GM23338 (cell line): ENCODE results near the gene CTU2. TPM values are rescaled to one million over a fixed set of nuclear protein-coding genes. Genes with fewer than 3 reads are reported as not detected.

Experiments used
- ATAC-seq: fragments of 200-7000 bp; cut with Tn5 transposase; 3 replicates; pipeline ENCODE4 v1.9.1; 2020
- DNase-seq: peaks from one replicate; pipeline ENCODE4 v3.0.0-alpha.2; 2015; ENCODE audit warnings: low spot score
- H2AFZ ChIP-seq: fragments of 200-600 bp; sonication (generic); 2 replicates; pipeline ENCODE4 v1.8.0; 2016; ENCODE audit warnings: antibody characterized with exemption, mild to moderate bottlenecking, moderate library complexity
- H3F3A ChIP-seq: fragments of 200-600 bp; sonication (generic); replicated peaks from 2 replicates; pipeline ENCODE4 v1.8.0; 2017; ENCODE audit warnings: antibody characterized with exemption, mixed run types, low read depth
- H3K27ac ChIP-seq: fragments of 200-600 bp; sonication (generic); 2 replicates; pipeline ENCODE4 v1.6.1; 2016; ENCODE audit warnings: low read depth
- H3K27me3 ChIP-seq: fragments of 200-600 bp; sonication (generic); 2 replicates; pipeline ENCODE4 v1.8.0; 2016; ENCODE audit warnings: mild to moderate bottlenecking, mixed run types, moderate library complexity; ENCODE audit not compliant: insufficient read depth
- H3K36me3 ChIP-seq: fragments of 200-600 bp; sonication (generic); 2 replicates; pipeline ENCODE4 v1.8.0; 2016; ENCODE audit warnings: mild to moderate bottlenecking; ENCODE audit not compliant: insufficient read depth
- H3K4me1 ChIP-seq: fragments of 200-600 bp; sonication (generic); 2 replicates; pipeline ENCODE4 v1.8.0; 2016; ENCODE audit warnings: mild to moderate bottlenecking, moderate library complexity; ENCODE audit not compliant: insufficient read depth
- H3K4me2 ChIP-seq: fragments of 200-600 bp; sonication (generic); 2 replicates; pipeline ENCODE4 v1.7.1; 2017; ENCODE audit warnings: mixed run types
- H3K4me3 ChIP-seq: fragments of 200-600 bp; sonication (generic); 2 replicates; pipeline ENCODE4 v1.6.1; 2016; ENCODE audit warnings: mixed run types
- H3K79me2 ChIP-seq: fragments of 200-600 bp; sonication (generic); replicated peaks from 2 replicates; pipeline ENCODE4 v1.8.0; 2017; ENCODE audit warnings: mild to moderate bottlenecking; ENCODE audit not compliant: insufficient read depth
- H3K9me2 ChIP-seq: fragments of 200-600 bp; sonication (generic); 2 replicates; pipeline ENCODE4 v1.8.0; 2017; ENCODE audit not compliant: insufficient read depth
- H4K20me1 ChIP-seq: fragments of 200-600 bp; sonication (generic); replicated peaks from 2 replicates; pipeline ENCODE4 v1.8.0; 2017; ENCODE audit warnings: mild to moderate bottlenecking; ENCODE audit not compliant: insufficient read depth
- H3K27ac Mint-ChIP-seq: 2 replicates; pipeline ENCODE4 v1.8.0; 2020; ENCODE audit warnings: inconsistent platforms, mild to moderate bottlenecking, moderate library complexity, mixed read lengths
- H3K27me3 Mint-ChIP-seq: 3 replicates; pipeline ENCODE4 v1.8.0; 2022; ENCODE audit warnings: low read depth, mild to moderate bottlenecking, moderate library complexity, mixed read lengths, inconsistent platforms; ENCODE audit not compliant: insufficient read depth, poor library complexity
- H3K36me3 Mint-ChIP-seq: 3 replicates; pipeline ENCODE4 v1.8.0; 2021; ENCODE audit warnings: low read depth, mild to moderate bottlenecking, inconsistent platforms, moderate library complexity, mixed read lengths
- H3K4me1 Mint-ChIP-seq: 3 replicates; pipeline ENCODE4 v1.8.0; 2020; ENCODE audit warnings: mild to moderate bottlenecking, inconsistent platforms, mixed read lengths
- H3K4me3 Mint-ChIP-seq: 3 replicates; pipeline ENCODE4 v1.8.0; 2021; ENCODE audit warnings: moderate library complexity, mild to moderate bottlenecking, inconsistent platforms, mixed read lengths
- H3K9me3 Mint-ChIP-seq: 3 replicates; pipeline ENCODE4 v1.8.0; 2020; ENCODE audit warnings: moderate library complexity, mild to moderate bottlenecking, inconsistent platforms, mixed read lengths
- CREB1 ChIP-seq: fragments of 250-450 bp; sonication (Bioruptor Pico); IDR thresholded peaks from 2 replicates; pipeline ENCODE4 v1.5.0; 2020; ENCODE audit warnings: low read depth, mild to moderate bottlenecking, moderate library complexity
- EZH2 ChIP-seq: fragments of 200-600 bp; sonication (generic); IDR thresholded peaks from one replicate; pipeline ENCODE4 v1.8.0; 2017; ENCODE audit warnings: antibody characterized with exemption, mild to moderate bottlenecking, low read depth; ENCODE audit not compliant: unreplicated experiment
- EZH2phosphoT487 ChIP-seq: fragments of 200-600 bp; sonication (generic); IDR thresholded peaks from one replicate; pipeline ENCODE4 v1.8.1; 2018; ENCODE audit warnings: antibody characterized with exemption; ENCODE audit not compliant: unreplicated experiment
- JUNB ChIP-seq: IDR thresholded peaks from one replicate; pipeline ENCODE4 v1.6.1; 2016; ENCODE audit warnings: antibody characterized with exemption; ENCODE audit not compliant: unreplicated experiment
- NANOG ChIP-seq: IDR thresholded peaks from 2 replicates; pipeline ENCODE4 v1.6.1; 2016; ENCODE audit warnings: antibody characterized with exemption, borderline replicate concordance
- POLR2AphosphoS5 ChIP-seq: IDR thresholded peaks from 2 replicates; pipeline ENCODE4 v1.6.1; 2016; ENCODE audit warnings: antibody characterized with exemption, low read depth
- STAT1 ChIP-seq: IDR thresholded peaks from one replicate; pipeline ENCODE4 v1.6.1; 2016; ENCODE audit warnings: antibody characterized with exemption; ENCODE audit not compliant: unreplicated experiment
- ZNF114 ChIP-seq: fragments of 250-450 bp; sonication (Bioruptor Pico); IDR thresholded peaks from 2 replicates; pipeline ENCODE4 v1.5.0; 2020; ENCODE audit warnings: mild to moderate bottlenecking, moderate library complexity
- ZNF331 ChIP-seq: fragments of 250-450 bp; sonication (Bioruptor Pico); IDR thresholded peaks from 2 replicates; pipeline ENCODE4 v1.5.0; 2020; ENCODE audit warnings: low read depth, mild to moderate bottlenecking, moderate library complexity
- polyA plus RNA-seq: library from polyadenylated mRNA; unstranded; fragments of >200 nt; fragmentation: Nextera tagmentation; extraction: Ambion mirVana; gene quantifications from 2 replicates; pipeline ENCODE4 v1.2.1, GENCODE V29; 2016
- total RNA-seq: library from RNA; depleted of rRNA; stranded (reverse); fragments of >200 nt; shearing (Covaris generic); gene quantifications from 2 replicates; pipeline ENCODE4 v1.2.3, GENCODE V29; 2014
- TF ChIP-seq, protein P1 (sequence below): fragments of 250-450 bp; sonication (Bioruptor Pico); IDR thresholded peaks from 2 replicates; pipeline ENCODE4 v1.5.0; 2020; ENCODE audit warnings: mild to moderate bottlenecking, moderate library complexity
- TF ChIP-seq, protein P2 (sequence below): IDR thresholded peaks from 2 replicates; pipeline ENCODE4 v1.6.1; 2016; ENCODE audit warnings: antibody characterized with exemption
- TF ChIP-seq, protein P3 (sequence below), 2 experiments: fragments of 200-600 bp in 1 of 2; sonication (generic) in 1 of 2; conservative IDR thresholded peaks; 2 replicates each; pipeline versions ENCODE4 v1.5.1 to v1.6.1; 2016 to 2017; ENCODE audit warnings: antibody characterized with exemption in 2 of 2, low read depth in 2 of 2, mild to moderate bottlenecking in 2 of 2, moderate library complexity in 1 of 2
- TF ChIP-seq, protein P4 (sequence below): IDR thresholded peaks from one replicate; pipeline ENCODE4 v1.6.1; 2018; ENCODE audit warnings: antibody characterized with exemption; ENCODE audit not compliant: unreplicated experiment

The CTU2 gene
- total and polyA plus RNA-seq, 2 experiments from 2014 or later, result 22.3 to 25.7 TPM

DNA sequence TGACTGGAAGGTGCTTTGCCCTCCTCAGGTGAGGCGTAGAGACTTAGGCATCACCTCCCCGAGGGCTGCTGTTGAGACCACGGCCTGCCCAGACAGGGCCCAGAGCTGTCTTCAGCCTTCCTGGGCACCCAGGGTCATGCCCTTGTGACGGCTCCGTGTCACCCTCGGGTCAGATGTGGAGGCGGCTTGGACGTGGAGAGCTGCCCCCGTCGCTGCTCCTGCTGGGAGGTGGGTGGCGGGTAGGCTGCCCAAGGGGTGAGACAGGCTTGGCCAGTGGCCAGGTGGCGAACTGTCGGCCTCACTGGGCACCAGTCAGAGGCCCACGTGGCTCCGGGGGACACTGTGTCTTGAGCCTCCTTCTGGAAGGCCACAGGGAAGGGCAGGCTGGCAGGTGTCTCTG, 11.1 kb upstream of the CTU2 start:
- Mint-ChIP-seq H3K36me3 (no peaks in the 10 kb centered on the region), H3K4me1 (no peaks in the 10 kb centered on the region), H3K27me3 (no peaks in the 10 kb centered on the region), H3K27ac (no peak overlapping the region), H3K4me3 (no peak overlapping the region), H3K9me3 (no peaks in the 10 kb centered on the region)
- Histone ChIP-seq H3K79me2 (no peaks in the 10 kb centered on the region), H3F3A (no peaks in the 10 kb centered on the region), H3K27ac (no peak overlapping the region), H3K4me1 (no peaks in the 10 kb centered on the region), H4K20me1 (no peaks in the 10 kb centered on the region), H3K4me3 (no peak overlapping the region), H3K27me3 (no peaks in the 10 kb centered on the region), H2AFZ (no peak overlapping the region), H3K4me2 (no peak overlapping the region), H3K9me2 (no peaks in the 10 kb centered on the region), H3K36me3 (no peaks in the 10 kb centered on the region)
- TF ChIP-seq EZH2phosphoT487, result no peak
- TF ChIP-seq, protein P1, sequence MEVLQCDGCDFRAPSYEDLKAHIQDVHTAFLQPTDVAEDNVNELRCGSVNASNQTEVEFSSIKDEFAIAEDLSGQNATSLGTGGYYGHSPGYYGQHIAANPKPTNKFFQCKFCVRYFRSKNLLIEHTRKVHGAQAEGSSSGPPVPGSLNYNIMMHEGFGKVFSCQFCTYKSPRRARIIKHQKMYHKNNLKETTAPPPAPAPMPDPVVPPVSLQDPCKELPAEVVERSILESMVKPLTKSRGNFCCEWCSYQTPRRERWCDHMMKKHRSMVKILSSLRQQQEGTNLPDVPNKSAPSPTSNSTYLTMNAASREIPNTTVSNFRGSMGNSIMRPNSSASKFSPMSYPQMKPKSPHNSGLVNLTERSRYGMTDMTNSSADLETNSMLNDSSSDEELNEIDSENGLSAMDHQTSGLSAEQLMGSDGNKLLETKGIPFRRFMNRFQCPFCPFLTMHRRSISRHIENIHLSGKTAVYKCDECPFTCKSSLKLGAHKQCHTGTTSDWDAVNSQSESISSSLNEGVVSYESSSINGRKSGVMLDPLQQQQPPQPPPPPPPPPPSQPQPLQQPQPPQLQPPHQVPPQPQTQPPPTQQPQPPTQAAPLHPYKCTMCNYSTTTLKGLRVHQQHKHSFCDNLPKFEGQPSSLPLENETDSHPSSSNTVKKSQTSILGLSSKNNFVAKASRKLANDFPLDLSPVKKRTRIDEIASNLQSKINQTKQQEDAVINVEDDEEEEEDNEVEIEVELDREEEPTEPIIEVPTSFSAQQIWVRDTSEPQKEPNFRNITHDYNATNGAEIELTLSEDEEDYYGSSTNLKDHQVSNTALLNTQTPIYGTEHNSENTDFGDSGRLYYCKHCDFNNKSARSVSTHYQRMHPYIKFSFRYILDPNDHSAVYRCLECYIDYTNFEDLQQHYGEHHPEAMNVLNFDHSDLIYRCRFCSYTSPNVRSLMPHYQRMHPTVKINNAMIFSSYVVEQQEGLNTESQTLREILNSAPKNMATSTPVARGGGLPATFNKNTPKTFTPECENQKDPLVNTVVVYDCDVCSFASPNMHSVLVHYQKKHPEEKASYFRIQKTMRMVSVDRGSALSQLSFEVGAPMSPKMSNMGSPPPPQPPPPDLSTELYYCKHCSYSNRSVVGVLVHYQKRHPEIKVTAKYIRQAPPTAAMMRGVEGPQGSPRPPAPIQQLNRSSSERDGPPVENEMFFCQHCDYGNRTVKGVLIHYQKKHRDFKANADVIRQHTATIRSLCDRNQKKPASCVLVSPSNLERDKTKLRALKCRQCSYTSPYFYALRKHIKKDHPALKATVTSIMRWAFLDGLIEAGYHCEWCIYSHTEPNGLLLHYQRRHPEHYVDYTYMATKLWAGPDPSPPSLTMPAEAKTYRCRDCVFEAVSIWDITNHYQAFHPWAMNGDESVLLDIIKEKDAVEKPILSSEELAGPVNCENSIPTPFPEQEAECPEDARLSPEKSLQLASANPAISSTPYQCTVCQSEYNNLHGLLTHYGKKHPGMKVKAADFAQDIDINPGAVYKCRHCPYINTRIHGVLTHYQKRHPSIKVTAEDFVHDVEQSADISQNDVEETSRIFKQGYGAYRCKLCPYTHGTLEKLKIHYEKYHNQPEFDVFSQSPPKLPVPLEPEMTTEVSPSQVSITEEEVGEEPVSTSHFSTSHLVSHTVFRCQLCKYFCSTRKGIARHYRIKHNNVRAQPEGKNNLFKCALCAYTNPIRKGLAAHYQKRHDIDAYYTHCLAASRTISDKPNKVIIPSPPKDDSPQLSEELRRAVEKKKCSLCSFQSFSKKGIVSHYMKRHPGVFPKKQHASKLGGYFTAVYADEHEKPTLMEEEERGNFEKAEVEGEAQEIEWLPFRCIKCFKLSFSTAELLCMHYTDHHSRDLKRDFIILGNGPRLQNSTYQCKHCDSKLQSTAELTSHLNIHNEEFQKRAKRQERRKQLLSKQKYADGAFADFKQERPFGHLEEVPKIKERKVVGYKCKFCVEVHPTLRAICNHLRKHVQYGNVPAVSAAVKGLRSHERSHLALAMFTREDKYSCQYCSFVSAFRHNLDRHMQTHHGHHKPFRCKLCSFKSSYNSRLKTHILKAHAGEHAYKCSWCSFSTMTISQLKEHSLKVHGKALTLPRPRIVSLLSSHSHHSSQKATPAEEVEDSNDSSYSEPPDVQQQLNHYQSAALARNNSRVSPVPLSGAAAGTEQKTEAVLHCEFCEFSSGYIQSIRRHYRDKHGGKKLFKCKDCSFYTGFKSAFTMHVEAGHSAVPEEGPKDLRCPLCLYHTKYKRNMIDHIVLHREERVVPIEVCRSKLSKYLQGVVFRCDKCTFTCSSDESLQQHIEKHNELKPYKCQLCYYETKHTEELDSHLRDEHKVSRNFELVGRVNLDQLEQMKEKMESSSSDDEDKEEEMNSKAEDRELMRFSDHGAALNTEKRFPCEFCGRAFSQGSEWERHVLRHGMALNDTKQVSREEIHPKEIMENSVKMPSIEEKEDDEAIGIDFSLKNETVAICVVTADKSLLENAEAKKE (CRISPR knock-in tag), result no peak
- TF ChIP-seq POLR2AphosphoS5, result no peak
- TF ChIP-seq ZNF114 (CRISPR knock-in tag), result no peak
- TF ChIP-seq, protein P2, sequence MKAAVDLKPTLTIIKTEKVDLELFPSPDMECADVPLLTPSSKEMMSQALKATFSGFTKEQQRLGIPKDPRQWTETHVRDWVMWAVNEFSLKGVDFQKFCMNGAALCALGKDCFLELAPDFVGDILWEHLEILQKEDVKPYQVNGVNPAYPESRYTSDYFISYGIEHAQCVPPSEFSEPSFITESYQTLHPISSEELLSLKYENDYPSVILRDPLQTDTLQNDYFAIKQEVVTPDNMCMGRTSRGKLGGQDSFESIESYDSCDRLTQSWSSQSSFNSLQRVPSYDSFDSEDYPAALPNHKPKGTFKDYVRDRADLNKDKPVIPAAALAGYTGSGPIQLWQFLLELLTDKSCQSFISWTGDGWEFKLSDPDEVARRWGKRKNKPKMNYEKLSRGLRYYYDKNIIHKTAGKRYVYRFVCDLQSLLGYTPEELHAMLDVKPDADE, result no peak
- no peak for TF ChIP-seq STAT1
- TF ChIP-seq, protein P3, sequence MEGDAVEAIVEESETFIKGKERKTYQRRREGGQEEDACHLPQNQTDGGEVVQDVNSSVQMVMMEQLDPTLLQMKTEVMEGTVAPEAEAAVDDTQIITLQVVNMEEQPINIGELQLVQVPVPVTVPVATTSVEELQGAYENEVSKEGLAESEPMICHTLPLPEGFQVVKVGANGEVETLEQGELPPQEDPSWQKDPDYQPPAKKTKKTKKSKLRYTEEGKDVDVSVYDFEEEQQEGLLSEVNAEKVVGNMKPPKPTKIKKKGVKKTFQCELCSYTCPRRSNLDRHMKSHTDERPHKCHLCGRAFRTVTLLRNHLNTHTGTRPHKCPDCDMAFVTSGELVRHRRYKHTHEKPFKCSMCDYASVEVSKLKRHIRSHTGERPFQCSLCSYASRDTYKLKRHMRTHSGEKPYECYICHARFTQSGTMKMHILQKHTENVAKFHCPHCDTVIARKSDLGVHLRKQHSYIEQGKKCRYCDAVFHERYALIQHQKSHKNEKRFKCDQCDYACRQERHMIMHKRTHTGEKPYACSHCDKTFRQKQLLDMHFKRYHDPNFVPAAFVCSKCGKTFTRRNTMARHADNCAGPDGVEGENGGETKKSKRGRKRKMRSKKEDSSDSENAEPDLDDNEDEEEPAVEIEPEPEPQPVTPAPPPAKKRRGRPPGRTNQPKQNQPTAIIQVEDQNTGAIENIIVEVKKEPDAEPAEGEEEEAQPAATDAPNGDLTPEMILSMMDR (conservative IDR thresholded peaks at IDR 0.05; ENCODE audit: low read depth in 2 of 2), result no peak
- TF ChIP-seq NANOG, result no peak
- no peak for TF ChIP-seq CREB1
- TF ChIP-seq, protein P4, sequence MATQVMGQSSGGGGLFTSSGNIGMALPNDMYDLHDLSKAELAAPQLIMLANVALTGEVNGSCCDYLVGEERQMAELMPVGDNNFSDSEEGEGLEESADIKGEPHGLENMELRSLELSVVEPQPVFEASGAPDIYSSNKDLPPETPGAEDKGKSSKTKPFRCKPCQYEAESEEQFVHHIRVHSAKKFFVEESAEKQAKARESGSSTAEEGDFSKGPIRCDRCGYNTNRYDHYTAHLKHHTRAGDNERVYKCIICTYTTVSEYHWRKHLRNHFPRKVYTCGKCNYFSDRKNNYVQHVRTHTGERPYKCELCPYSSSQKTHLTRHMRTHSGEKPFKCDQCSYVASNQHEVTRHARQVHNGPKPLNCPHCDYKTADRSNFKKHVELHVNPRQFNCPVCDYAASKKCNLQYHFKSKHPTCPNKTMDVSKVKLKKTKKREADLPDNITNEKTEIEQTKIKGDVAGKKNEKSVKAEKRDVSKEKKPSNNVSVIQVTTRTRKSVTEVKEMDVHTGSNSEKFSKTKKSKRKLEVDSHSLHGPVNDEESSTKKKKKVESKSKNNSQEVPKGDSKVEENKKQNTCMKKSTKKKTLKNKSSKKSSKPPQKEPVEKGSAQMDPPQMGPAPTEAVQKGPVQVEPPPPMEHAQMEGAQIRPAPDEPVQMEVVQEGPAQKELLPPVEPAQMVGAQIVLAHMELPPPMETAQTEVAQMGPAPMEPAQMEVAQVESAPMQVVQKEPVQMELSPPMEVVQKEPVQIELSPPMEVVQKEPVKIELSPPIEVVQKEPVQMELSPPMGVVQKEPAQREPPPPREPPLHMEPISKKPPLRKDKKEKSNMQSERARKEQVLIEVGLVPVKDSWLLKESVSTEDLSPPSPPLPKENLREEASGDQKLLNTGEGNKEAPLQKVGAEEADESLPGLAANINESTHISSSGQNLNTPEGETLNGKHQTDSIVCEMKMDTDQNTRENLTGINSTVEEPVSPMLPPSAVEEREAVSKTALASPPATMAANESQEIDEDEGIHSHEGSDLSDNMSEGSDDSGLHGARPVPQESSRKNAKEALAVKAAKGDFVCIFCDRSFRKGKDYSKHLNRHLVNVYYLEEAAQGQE, result no peak
- TF ChIP-seq ZNF331 (CRISPR knock-in tag), result no peak
- TF ChIP-seq EZH2, result no peak
- TF ChIP-seq JUNB, result no peak
- DNase-seq, result no peak
- no peak for ATAC-seq
